ENCODE data around the gene CD79B. TPM values are rescaled to one million over a fixed set of nuclear protein-coding genes. Genes with fewer than 3 reads are reported as not detected.
"Not testable (repeated sequence)": the region's sequence is repeated elsewhere in the genome, so short reads cannot be mapped to it uniquely, and the experiment has no call there.

CD79B gene
- total RNA-seq, 2 experiments from 2014 or later, result 24.2 to 24.3 TPM

- CTCF ChIA-PET, result interaction anchor here (0.9 to 5.5 kb wide), 9 partner anchors 13 to 109 kb away, joined by 3 to 91 read pairs (median 15); partner anchors contain the start of gene CD79B
- no peak for DNase-seq
- no peaks in the 10 kb centered on the region for H3K36me3 Mint-ChIP-seq (ENCODE audit: low read depth)
- no peak overlapping the region for H3K4me3 Mint-ChIP-seq
- H3K4me1 Mint-ChIP-seq (ENCODE audit: low read depth), result peaks cover 5% of the 10 kb centered on the region
- no peaks in the 10 kb centered on the region for H3K9me3 Mint-ChIP-seq
- H3K27ac Mint-ChIP-seq, result no peak overlapping the region
- intact Hi-C loops (cut with micrococcal nuclease), result no loop called here
- no peaks in the 10 kb centered on the region for H3K27me3 Mint-ChIP-seq (ENCODE audit: low read depth)
Observed at GRCh38 chr17:63917646-63918045, 14.5 kb downstream of the CD79B start.

GRCh38 chr17:63917206-63917605 is 14.9 kb downstream of the CD79B start:
- H3K27ac Mint-ChIP-seq; H3K36me3 Mint-ChIP-seq (ENCODE audit: low read depth); H3K27me3 Mint-ChIP-seq (ENCODE audit: low read depth); H3K4me3 Mint-ChIP-seq; H3K9me3 Mint-ChIP-seq; intact Hi-C loops (cut with micrococcal nuclease); H3K4me1 Mint-ChIP-seq (ENCODE audit: low read depth); DNase-seq: not testable (repeated sequence)
- CTCF ChIA-PET, result interaction anchor here (1.2 to 5.5 kb wide), 6 partner anchors 13 to 109 kb away, joined by 3 to 91 read pairs (median 46); partner anchors contain the start of gene CD79B

GRCh38 chr17:63916566-63917185 is 15.5 kb downstream of the CD79B start:
- no peak for DNase-seq
- Mint-ChIP-seq H3K4me3 (no peak overlapping the region), H3K27ac (no peak overlapping the region), H3K36me3 (ENCODE audit: low read depth) (no peaks in the 10 kb centered on the region), H3K9me3 (no peaks in the 10 kb centered on the region), H3K4me1 (ENCODE audit: low read depth) (peaks cover 5% of the 10 kb centered on the region), H3K27me3 (ENCODE audit: low read depth) (no peaks in the 10 kb centered on the region)
- CTCF ChIA-PET, result interaction anchor here (1.4 to 5.5 kb wide), 6 partner anchors 11 to 216 kb away, joined by 3 to 91 read pairs (median 27); partner anchors contain the start of gene CD79B
- intact Hi-C loops (cut with micrococcal nuclease), result no loop called here

- H3K27ac Mint-ChIP-seq; intact Hi-C loops (cut with micrococcal nuclease); H3K4me1 Mint-ChIP-seq (ENCODE audit: low read depth); H3K9me3 Mint-ChIP-seq; H3K27me3 Mint-ChIP-seq (ENCODE audit: low read depth); H3K4me3 Mint-ChIP-seq; H3K36me3 Mint-ChIP-seq (ENCODE audit: low read depth); DNase-seq: not testable (repeated sequence)
- CTCF ChIA-PET, result interaction anchor here (1.0 to 5.5 kb wide), 6 partner anchors 11 to 217 kb away, joined by 3 to 91 read pairs (median 4); partner anchors contain the start of gene CD79B
Observed at GRCh38 chr17:63915753-63916152, 16.4 kb downstream of the CD79B start.

- peaks cover 5% of the 10 kb centered on the region for H3K4me1 Mint-ChIP-seq (ENCODE audit: low read depth)
- no peak overlapping the region for H3K4me3 Mint-ChIP-seq
- no peak overlapping the region for H3K27ac Mint-ChIP-seq
- H3K36me3 Mint-ChIP-seq (ENCODE audit: low read depth), result no peaks in the 10 kb centered on the region
- H3K27me3 Mint-ChIP-seq (ENCODE audit: low read depth), result no peaks in the 10 kb centered on the region
- intact Hi-C loops (cut with micrococcal nuclease), result loop anchor here (5.0 kb wide), 1 partner anchor 368 kb away; no protein-coding TSS in a partner anchor
- CTCF ChIA-PET, result interaction anchor here (1.1 to 4.2 kb wide), 4 partner anchors 18 to 113 kb away, joined by 3 to 29 read pairs (median 9); partner anchors contain the start of gene CD79B
- DNase-seq, result no peak
- H3K9me3 Mint-ChIP-seq, result no peaks in the 10 kb centered on the region
Observed at GRCh38 chr17:63914471-63914870, 17.7 kb downstream of the CD79B start.

GRCh38 chr17:63911657-63912100 is 20.5 kb downstream of the CD79B start:
- Mint-ChIP-seq H3K9me3 (no peaks in the 10 kb centered on the region), H3K4me1 (ENCODE audit: low read depth) (no peaks in the 10 kb centered on the region), H3K27ac (no peak overlapping the region), H3K36me3 (ENCODE audit: low read depth) (no peaks in the 10 kb centered on the region), H3K27me3 (ENCODE audit: low read depth) (no peaks in the 10 kb centered on the region), H3K4me3 (no peak overlapping the region)
- CTCF ChIA-PET, result interaction anchor here (0.9 to 4.2 kb wide), 25 partner anchors 7 to 370 kb away, joined by 3 to 29 read pairs (median 5); partner anchors contain the start of genes CD79B and GH1
- peak; percentile 74 for DNase-seq
- intact Hi-C loops (cut with micrococcal nuclease), result loop anchor here (5.0 kb wide), 1 partner anchor 371 kb away; no protein-coding TSS in a partner anchor

GRCh38 chr17:63911041-63911635 is 21.0 kb downstream of the CD79B start, which contains the start of gene CSHL1:
TSS of gene CSHL1 (minus strand) at chr17:63911258. CDS start at chr17:63911196, 62 bp downstream.
- no peaks in the 10 kb centered on the region for H3K36me3 Mint-ChIP-seq (ENCODE audit: low read depth)
- intact Hi-C loops (cut with micrococcal nuclease), result loop anchor here (5.0 kb wide), 1 partner anchor 371 kb away; no protein-coding TSS in a partner anchor
- H3K4me1 Mint-ChIP-seq (ENCODE audit: low read depth), result no peaks in the 10 kb centered on the region
- no peaks in the 10 kb centered on the region for H3K9me3 Mint-ChIP-seq
- H3K4me3 Mint-ChIP-seq, result no peak within 1 kb of the TSS
- H3K27ac Mint-ChIP-seq, result no peak within 1 kb of the TSS
- CTCF ChIA-PET, result interaction anchor here (0.6 to 4.2 kb wide), 22 partner anchors 8 to 371 kb away, joined by 3 to 29 read pairs (median 5); partner anchors contain the start of genes CD79B and GH1
- H3K27me3 Mint-ChIP-seq (ENCODE audit: low read depth), result no peaks in the 10 kb centered on the region
- no peak for DNase-seq

- Mint-ChIP-seq H3K36me3 (ENCODE audit: low read depth) (no peaks in the 10 kb centered on the region), H3K27ac (no peak overlapping the region), H3K27me3 (ENCODE audit: low read depth) (no peaks in the 10 kb centered on the region), H3K4me3 (no peak overlapping the region), H3K4me1 (ENCODE audit: low read depth) (no peaks in the 10 kb centered on the region), H3K9me3 (no peaks in the 10 kb centered on the region)
- intact Hi-C loops (cut with micrococcal nuclease), result loop anchor here (5.0 kb wide), 1 partner anchor 372 kb away; no protein-coding TSS in a partner anchor
- DNase-seq, result no peak
- CTCF ChIA-PET, result interaction anchor here (1.2 to 2.5 kb wide), 5 partner anchors 9 to 44 kb away, joined by 4 to 21 read pairs (median 10); partner anchors contain the start of gene GH1
Observed at GRCh38 chr17:63910096-63910495, 22.0 kb downstream of the CD79B start.

GRCh38 chr17:63909586-63909985 is 22.5 kb downstream of the CD79B start:
- H3K27ac Mint-ChIP-seq; H3K4me1 Mint-ChIP-seq (ENCODE audit: low read depth); DNase-seq; H3K4me3 Mint-ChIP-seq; H3K27me3 Mint-ChIP-seq (ENCODE audit: low read depth); intact Hi-C loops (cut with micrococcal nuclease); H3K36me3 Mint-ChIP-seq (ENCODE audit: low read depth); H3K9me3 Mint-ChIP-seq: not testable (repeated sequence)
- CTCF ChIA-PET, result interaction anchor here (2.5 kb wide), 1 partner anchor 10 kb away, joined by 12 read pairs; the partner anchor contains the start of gene GH1

GRCh38 chr17:63907161-63907778 is 24.9 kb downstream of the CD79B start:
- H3K36me3 Mint-ChIP-seq (ENCODE audit: low read depth); H3K9me3 Mint-ChIP-seq; H3K27ac Mint-ChIP-seq; intact Hi-C loops (cut with micrococcal nuclease); H3K4me3 Mint-ChIP-seq; H3K27me3 Mint-ChIP-seq (ENCODE audit: low read depth); H3K4me1 Mint-ChIP-seq (ENCODE audit: low read depth): not testable (repeated sequence)
- CTCF ChIA-PET, result interaction anchor here (1.2 to 1.6 kb wide), 4 partner anchors 39 to 121 kb away, joined by 3 to 5 read pairs (median 4); no protein-coding TSS in a partner anchor
- DNase-seq, result peak; percentile 29

GRCh38 chr17:63904796-63905195 is 27.3 kb downstream of the CD79B start:
- H3K27me3 Mint-ChIP-seq (ENCODE audit: low read depth); intact Hi-C loops (cut with micrococcal nuclease); H3K4me1 Mint-ChIP-seq (ENCODE audit: low read depth); H3K9me3 Mint-ChIP-seq; H3K4me3 Mint-ChIP-seq; H3K27ac Mint-ChIP-seq; DNase-seq; H3K36me3 Mint-ChIP-seq (ENCODE audit: low read depth): not testable (repeated sequence)
- CTCF ChIA-PET, result interaction anchor here (0.6 to 2.2 kb wide), 19 partner anchors 11 to 229 kb away, joined by 3 to 13 read pairs (median 4); partner anchors contain the start of gene ERN1

GRCh38 chr17:63903787-63904201 is 28.3 kb downstream of the CD79B start:
- H3K4me3 Mint-ChIP-seq; H3K36me3 Mint-ChIP-seq (ENCODE audit: low read depth); intact Hi-C loops (cut with micrococcal nuclease); H3K9me3 Mint-ChIP-seq; H3K27ac Mint-ChIP-seq; H3K4me1 Mint-ChIP-seq (ENCODE audit: low read depth); H3K27me3 Mint-ChIP-seq (ENCODE audit: low read depth): not testable (repeated sequence)
- CTCF ChIA-PET, result interaction anchor here (0.6 to 2.8 kb wide), 17 partner anchors 8 to 263 kb away, joined by 3 to 11 read pairs (median 3); partner anchors contain the start of gene ERN1
- peak; percentile 57 for DNase-seq

Data from activated naive CD4-positive, alpha-beta T cell treated with anti-CD3 and anti-CD28 coated beads for 36 hours (primary cell).